Measurements from ENCODE around the gene SRP54. TPM values are rescaled to one million over a fixed set of nuclear protein-coding genes. Genes with fewer than 3 reads are reported as not detected.
A peak's percentile ranks its signal among the peaks of the same experiment; 100 is the strongest.
"Not testable (repeated sequence)": the region's sequence is repeated elsewhere in the genome, so short reads cannot be mapped to it uniquely, and the experiment has no call there.

SRP54 gene
- total RNA-seq: 10 to 100 TPM; 40.0 to 42.3 TPM
- long read RNA-seq, donor 1, transcript SRP54-201 (16 exons, 2,279 nt): major isoform, 11 of 17 reads
- long read RNA-seq, donor 1, partial matches to known transcripts: 1 of 17 reads
- long read RNA-seq, donor 1, other reads (novel, unspliced or antisense): 5 of 17 reads
- long read RNA-seq, donor 2, transcript SRP54-201 (16 exons, 2,279 nt): major isoform, 96 of 116 reads
- long read RNA-seq, donor 2, partial matches to known transcripts: 15 of 116 reads
- long read RNA-seq, donor 2, other reads (novel, unspliced or antisense): 3 of 116 reads

DNA sequence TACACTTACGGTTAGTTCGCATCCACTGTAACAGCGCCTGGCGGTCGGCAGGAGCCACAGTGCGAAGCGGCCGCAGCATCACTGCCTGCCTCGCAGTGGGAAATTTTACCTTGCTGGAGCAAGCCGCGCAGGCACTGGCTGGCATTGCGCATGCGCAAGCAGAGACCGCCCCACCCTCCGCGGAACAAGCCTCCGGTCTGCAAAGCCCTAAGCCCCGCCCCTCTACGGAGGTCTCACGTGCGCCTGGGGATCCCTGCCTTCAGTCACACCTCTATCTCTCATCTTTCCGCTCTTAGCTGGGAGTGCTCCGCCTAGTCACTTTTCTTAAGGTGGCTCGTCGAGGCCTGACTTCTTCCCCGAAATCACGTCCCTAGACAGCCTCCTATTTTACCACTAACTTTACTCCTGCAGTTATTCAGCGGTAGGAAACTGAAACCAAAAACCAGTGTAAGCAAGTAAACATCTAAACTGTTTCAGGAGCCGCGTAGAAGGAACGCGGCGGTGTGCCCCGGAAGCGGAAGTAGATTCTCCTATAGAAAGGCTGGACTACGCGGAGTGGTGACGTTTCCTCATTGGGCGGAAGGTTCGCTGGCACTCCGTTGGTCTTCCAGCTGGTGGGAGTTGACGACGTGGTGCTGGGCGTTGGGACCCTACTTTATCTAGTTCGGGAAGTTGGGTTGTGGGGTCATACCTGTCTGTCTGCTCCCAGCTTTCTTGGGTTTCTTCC is at the start of gene SRP54:
Gene SRP54 (plus strand): TSS at position 572 of the 727 bp plus-strand sequence. CDS start 13,718 bp downstream, outside the sequence.
- peak; percentile 99 for DNase-seq (ENCODE audit: low spot score)
- intact Hi-C loops (cut with DNase I): loop anchor here in 1 of 2 donors (10.0 kb wide), 1 partner anchor 108 kb away; the partner anchor contains the start of gene BAZ1A

DNA sequence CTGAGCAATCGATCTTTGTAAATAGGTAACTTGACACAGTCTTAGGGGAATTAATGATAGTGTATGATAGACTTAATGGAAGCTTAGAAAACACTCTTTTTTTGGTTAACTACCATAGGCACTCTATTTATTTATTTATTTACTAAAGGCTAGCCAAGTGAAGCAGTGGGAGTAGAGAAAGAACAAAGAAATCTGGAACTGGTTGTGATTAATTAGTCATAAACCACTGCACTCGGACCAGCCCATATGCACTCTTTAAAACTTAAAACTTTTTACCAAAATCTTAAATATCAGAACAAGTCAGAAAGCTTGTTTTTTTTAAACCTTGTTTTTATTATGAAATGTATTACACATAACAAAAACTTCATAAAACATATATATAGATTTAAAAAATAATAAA is 49.5 kb upstream of the SRP54 start:
- DNase-seq (ENCODE audit: low spot score): no peak
- intact Hi-C loops (cut with DNase I): no loop called here

DNA sequence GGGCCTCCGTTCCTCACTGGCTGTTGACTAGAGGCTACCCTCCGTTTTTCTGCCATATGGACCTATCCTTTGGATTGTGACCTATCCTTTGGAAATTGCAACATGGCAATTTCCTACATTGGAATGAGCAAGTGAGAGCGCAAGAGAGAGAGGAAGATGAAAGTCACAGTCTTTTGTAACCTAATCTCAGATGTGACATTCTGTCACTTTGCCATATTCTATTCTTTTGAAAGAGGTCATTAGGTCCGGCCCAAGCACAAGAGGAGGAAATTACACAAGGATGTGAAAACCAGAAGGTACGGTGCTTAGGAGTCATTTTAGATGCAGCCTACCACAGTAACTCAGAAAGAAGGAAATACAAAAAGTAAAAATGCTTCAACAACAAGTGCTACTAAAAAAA is 47.3 kb upstream of the SRP54 start:
- no peak for DNase-seq (ENCODE audit: low spot score)
- intact Hi-C loops (cut with DNase I): no loop called here

DNA sequence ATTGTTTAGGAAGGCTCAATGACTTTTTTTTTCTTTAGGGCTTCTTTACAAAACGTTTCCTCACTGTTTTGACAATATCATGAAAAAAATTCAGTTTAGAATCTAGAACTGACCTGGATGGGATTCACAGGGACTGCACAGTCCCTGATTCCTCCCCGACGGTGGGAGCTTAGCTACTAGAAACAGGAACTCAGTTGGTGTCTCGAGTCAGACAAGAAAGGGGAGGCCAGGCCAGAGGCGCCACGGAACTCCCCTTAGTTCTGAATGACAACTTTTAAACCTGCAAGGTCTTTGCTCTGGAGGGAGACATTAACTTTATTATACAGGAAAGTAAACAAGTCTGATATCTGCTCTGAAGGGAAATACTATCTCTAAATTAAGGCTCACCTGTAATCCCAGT is 45.4 kb upstream of the SRP54 start:
- DNase-seq (ENCODE audit: low spot score): no peak
- intact Hi-C loops (cut with DNase I): no loop called here

DNA sequence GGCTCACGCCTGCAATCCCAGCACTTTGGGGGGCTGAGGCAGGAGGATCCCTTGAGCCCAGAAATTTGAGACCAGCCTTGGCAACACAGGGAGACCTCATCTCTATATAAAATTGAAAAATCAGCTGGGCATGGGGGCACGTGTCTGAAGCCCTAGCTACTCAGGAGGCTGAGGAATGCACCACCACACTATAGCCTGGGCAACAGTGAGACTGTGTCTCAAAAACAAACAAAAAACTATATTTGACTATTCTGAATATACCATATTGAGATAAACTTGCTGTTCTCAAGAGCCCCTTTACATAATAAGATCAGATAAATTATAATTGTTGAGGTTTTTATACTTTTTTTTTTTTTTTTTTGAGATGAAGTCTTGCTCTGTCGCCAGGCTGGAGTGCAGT is 44.9 kb upstream of the SRP54 start:
- intact Hi-C loops (cut with DNase I): no loop called here
- no peak for DNase-seq (ENCODE audit: low spot score)

DNA sequence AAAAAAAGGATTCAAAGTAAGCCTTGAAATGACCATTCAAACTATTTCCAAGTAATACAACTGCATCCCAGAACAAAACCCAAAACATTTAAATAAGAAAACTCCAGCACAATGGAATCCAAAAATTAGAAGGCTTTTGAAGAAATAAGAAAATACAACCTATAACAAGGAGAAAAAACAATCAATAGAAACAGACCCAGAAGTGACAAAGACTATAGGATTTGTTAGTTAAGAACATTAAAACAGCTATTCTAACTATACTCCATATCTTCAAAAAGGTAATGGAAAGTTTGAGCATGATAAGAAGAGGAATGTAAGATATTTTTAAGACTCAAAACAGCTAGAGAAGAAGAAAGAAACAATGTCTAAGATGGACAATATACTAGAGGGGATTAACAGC is 39.3 kb upstream of the SRP54 start:
- intact Hi-C loops (cut with DNase I): no loop called here
- DNase-seq (ENCODE audit: low spot score): no peak

DNA sequence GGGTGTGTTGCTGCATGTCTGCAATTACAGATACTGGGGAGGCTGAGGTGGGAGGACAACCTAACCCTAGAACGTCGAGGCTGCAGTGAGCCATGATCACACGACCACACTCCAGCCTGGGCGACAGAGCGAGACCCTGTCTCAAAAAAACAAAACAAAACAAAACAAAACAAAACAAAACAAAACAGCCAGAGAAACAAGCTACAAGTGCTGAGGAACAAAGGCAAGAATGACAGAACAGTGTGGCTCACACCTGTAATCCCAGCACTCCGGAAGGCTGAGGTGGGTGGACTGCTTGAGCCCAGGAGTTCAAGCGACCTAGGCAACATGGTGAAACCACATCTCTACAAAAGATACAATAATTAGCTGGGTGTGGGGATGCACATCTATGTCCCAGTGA is 38.0 kb upstream of the SRP54 start:
- intact Hi-C loops (cut with DNase I): no loop called here
- DNase-seq (ENCODE audit: low spot score): no peak

DNA sequence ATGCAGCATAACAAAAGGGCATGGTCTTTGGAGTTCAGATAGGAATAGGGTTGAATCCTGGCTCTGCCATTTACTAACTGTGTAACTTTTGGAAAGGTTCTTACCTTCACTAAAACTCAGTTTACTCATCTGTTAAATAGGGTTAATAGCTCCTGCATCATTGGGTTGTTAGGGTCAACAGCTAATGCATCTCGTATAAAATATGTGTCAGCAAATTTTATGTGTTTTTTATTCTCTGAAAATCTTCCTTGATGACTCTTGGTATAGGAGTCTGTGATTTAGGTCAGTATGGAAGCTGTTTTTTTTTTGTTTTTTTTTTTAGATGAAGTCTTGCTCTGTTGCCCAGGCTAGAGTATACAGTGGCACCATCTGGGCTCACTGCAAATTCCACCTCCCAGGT is 36.1 kb upstream of the SRP54 start:
- DNase-seq (ENCODE audit: low spot score): no peak
- intact Hi-C loops (cut with DNase I): no loop called here

DNA sequence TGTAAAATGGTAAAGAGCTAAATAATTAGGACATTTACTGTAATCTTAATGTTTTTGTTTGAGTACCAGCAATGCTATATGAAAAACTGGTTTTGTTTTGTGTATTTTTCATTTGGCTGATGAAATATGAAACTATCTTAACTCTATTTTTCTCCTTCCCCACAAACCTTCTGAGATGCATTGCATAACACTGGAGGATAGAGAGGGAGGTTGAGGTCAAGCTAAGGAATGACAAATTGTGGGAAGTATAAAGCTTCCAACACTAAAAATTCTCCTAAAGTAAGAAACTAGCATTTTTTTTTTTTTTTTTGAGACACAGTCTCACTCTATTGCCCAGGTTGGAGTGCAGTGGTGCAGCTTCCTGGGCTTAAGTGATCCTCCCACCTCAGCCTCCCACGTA is 31.5 kb upstream of the SRP54 start:
- no peak for DNase-seq (ENCODE audit: low spot score)
- intact Hi-C loops (cut with DNase I): no loop called here

DNA sequence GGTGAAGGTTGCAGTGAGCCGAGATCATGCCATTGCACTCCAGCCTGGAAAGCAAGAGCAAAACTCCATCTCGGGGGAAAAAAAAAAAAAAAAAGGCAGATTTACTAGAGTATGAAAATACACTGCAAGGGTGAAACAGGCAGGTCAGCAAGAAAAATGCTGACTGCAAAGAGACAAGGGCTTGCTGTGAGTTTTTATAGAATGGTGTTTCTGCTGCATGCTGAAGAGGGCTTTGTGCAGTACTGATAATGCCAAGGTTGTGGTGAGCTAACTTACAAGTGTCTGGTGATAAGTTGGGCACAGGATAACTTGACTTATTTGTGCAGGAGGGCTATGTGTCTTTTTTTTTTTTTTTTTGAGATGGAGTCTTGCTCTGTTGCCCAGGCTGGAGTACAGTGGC is 25.9 kb upstream of the SRP54 start:
- intact Hi-C loops (cut with DNase I): no loop called here
- DNase-seq (ENCODE audit: low spot score): no peak

DNA sequence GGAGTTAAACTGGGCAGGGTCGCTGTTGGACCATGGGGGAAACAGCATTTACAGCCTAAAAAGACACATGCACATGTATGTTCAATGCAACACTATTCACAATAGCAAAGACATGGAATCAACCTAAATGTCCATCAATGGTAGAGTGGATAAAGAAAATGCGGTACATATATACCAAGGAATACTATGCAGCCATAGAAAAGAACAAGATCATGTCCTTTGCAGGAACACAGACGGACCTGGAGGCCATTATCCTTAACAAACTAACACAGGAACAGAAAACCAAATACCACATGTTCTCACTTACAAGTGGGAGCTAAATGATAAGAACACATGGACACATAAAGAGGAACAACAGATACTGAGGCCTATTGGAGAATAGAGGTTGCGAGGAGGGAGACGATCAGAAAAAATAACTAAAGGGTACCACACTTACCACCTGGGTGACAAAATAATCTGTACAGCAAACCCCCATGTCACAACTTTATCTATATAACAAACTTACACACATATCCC is 25.0 kb upstream of the SRP54 start:
- intact Hi-C loops (cut with DNase I): no loop called here
- no peak for DNase-seq (ENCODE audit: low spot score)

DNA sequence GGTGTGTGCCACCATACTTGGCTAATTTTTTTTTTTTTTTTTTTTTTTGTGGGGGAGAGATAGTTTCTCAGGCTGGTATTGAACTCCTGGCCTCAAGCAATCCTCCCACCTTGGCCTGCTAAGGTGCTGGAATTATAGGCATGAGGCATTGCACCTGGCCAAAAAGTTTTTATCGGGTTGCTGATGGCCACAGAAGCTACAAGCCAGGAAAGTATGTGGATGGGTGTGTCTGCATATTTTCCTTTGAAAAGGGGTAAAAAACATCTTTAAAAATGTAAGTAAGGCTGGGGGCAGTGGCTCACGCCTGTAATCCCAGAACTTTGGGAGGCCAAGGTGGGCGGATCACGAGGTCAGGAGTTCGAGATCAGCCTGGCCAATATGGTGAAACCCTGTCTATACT is 20.7 kb upstream of the SRP54 start:
- intact Hi-C loops (cut with DNase I); DNase-seq (ENCODE audit: low spot score): not testable (repeated sequence)

DNA sequence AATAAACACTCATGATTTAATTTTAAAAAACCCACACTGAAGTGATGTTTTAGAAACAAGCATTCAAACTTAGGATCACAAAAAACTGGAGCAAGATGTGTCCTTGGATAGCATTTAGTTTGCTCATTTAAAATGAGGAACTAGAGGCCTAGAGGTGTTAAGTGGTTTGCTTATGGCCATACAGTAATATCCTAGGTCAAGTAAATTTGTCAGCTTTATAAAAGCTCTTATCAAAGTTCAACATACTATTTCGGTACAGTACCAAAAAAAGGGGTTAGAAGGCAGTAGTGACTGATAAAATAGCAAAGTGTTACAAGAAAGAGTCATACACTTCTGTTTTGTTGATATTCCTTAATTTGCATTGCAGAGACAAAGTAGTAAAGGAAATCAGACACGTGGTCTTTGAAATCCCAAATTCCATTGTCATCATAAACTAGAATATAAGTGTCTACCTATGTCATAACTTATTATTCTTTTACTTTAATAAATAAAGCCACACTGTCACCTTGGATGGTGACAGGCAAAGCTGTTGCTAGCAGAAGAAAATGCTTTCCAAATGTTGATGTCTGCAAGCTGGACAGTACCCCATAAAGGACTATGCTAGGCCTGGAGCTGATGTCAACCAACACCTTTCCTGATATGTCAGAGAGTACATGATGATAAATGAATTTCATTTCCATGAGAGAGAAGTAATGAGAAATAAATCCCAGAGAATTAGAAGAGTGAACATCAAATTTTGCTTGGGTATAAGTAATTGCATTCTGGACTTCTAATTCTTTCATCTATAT is 17.6 kb upstream of the SRP54 start:
- intact Hi-C loops (cut with DNase I): no loop called here
- no peak for DNase-seq (ENCODE audit: low spot score)

DNA sequence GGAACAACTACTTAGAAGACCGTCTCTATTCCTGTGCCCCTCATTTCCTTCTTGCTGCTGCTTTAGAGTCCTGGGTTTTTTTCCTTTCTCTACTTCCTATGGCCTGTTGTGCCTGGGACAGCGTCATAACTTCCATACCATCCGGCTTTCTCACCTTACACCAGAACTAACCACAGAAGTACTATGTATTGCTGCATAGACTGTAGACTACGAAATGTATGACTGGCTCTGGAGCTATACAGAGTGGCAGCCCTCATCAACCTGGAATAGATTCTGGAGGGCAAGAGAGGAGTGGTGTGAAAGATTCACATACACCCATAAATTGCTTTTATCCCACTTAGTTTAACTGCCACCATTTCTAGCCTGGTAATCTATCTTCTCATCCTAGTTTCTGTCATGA is 16.9 kb upstream of the SRP54 start:
- intact Hi-C loops (cut with DNase I): no loop called here
- no peak for DNase-seq (ENCODE audit: low spot score)

DNA sequence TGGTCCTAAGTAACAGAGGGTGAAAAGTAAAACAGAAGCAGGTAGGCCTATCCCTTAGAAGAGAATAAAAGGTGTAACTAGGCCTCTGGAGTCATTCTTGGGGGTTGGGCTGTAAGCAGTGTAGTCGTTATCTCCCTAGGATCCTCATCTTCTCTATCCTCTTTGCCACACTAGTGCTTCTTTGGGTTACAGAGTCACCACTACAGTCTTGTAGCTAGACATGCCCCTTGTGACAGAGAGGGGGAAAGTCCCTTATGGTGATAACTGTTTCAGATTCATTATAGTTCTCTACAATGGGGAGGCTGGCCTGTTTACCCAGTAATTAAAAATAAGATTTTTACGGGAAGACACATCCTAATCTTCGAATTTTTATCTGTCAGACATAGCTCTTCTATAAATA is 16.4 kb upstream of the SRP54 start:
- DNase-seq (ENCODE audit: low spot score): no peak
- intact Hi-C loops (cut with DNase I): no loop called here

DNA sequence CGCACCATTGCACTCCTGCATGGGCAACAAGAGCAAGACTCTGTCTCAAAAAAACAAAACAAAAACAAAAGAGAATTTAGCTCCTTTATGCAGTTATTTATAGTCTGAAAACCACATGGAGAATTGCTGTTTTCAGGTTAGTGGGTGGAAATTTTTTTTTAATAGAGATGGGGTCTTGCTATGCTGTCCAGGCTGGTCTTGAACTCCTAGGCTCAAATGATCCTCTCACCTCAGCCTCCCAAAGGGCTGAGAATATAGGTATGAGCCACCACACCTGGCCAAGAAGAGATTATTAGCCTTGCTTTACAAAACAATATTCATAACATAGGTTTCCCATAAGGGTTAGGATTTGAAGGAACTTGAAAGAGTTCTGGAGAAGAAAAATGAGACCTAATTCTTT is 12.1 kb upstream of the SRP54 start:
- no peak for DNase-seq (ENCODE audit: low spot score)
- intact Hi-C loops (cut with DNase I): no loop called here

DNA sequence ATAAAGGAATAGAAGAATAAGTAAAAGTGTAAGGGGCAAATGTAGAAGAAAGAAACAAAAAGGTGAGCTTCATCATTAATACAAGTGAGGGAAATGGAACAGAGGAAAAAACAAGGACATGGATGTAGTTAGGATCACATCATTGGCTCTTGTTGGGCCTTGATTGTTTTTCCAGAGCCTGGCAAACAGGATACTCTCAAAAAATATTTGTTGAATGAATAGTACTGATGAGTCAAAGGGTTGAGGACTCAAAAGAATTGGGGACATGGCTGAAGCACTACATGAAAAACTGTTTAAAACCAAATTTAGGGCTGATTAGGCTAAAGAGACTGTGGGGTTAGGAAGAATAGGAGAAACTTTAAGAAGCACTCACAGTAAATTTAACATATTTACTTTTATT is 11.4 kb upstream of the SRP54 start:
- no peak for DNase-seq (ENCODE audit: low spot score)
- intact Hi-C loops (cut with DNase I): no loop called here

DNA sequence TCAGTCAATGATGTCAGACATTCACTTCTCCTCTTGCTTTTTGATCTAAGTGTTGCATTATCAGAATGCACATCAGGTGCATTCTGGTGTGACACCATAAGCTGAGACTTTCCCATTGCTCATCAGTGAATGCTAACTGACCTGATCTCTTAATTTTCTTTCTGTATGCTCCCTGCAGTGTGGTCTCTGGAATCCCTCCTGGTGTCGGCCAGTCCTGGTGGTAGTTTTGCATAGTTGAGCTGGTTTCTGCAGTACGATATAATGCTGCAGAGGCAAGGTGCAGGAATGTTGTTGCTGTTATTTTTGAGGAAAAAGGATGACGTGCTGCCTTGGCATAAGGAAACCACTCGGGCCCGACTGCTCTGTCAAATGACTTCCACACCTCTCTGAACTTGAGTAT is 11.0 kb upstream of the SRP54 start:
- intact Hi-C loops (cut with DNase I): no loop called here

DNA sequence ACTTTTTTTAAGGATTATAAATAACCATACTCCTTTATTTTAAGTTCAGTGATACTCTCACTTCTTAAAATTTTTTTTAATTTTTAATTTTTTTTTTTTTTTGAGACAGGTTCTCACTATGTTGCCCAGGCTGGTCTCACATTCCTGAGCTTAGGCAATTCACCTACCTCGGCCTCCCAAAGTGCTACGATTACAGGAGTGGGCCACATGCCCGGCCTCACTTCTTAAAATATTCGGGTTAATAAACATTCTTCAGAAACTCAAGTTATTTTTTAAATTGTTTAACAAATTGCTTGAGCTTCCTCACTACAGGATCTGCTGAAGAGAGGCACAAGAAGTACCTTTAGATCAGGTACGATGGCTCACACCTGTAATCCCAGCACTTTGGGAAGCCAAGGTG is 4.3 kb upstream of the SRP54 start:
- intact Hi-C loops (cut with DNase I): loop anchor here in 1 of 2 donors (2.0 kb wide), 1 partner anchor 26 kb away; no protein-coding TSS in a partner anchor
- no peak for DNase-seq (ENCODE audit: low spot score)

More for the DNA sequence above, 11.0 kb upstream of the SRP54 start:
- DNase-seq (ENCODE audit: low spot score): no peak

DNA sequence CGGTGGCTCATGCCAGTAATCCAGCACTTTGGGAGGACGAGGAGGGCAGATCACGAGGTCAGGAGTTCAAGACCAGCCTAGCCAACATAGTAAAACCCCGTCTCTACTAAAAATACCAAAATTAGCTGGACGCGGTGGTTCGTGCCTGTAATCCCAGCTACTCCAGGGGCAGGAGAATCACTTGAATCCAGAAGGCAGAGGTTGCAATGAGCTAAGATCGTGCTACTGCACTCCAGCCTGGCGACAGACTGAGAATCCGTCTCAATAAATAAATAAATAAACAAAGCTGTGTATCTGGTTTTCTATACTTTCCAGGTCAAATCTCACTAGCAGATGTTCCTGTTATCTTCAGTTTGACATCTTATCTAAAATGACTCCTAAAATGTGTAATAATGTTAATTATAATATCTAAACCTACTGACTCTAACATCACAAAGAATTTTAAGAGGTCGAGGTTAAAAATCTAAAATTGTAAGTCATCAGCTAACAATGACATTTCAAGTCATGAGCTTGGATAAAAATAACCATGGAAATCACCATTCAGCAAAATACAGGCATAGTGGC is 2.4 kb upstream of the SRP54 start:
- intact Hi-C loops (cut with DNase I): loop anchor here in 1 of 2 donors (10.0 kb wide), 1 partner anchor 106 kb away; the partner anchor contains the start of gene BAZ1A
- no peak for DNase-seq (ENCODE audit: low spot score)

Data from posterior vena cava (tissue), 2 donors.